Measurements from ENCODE around the gene IL17RD. TPM values are rescaled to one million over a fixed set of nuclear protein-coding genes. Genes with fewer than 3 reads are reported as not detected.
A peak's percentile ranks its signal among the peaks of the same experiment; 100 is the strongest.

Gene IL17RD
- polyA plus RNA-seq, 2 of the 4 experiments (the other 2 are of a cell fraction): 0.89 to 1.4 TPM

DNA sequence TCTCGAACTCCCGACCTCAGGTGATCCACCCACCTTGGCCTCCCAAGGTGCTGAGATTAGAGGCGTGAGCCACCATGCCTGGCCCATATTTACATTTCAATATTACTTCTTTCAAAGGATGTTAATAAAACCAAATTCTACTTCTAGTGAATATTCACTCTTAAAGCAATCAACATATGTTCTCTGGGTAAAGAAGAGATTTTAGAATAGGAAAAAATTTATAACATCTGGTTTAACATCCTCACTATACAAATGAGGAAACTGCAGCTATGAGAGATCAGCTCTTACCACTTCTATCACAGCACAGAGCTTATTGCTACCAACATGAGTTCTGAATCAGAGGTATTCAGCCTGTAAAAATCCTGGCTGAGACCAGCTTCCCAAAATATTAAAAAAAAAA is 48.7 kb downstream of the IL17RD start:
- H3K9me3 ChIP-seq: no peaks in the 10 kb centered on the region
- DNase-seq (ENCODE audit: low read depth in 1 of 2, low spot score in 1 of 2) (no peak), ATAC-seq (no peak), FAIRE-seq (no peak)
- CTCF ChIA-PET: interaction anchor here (1.1 kb wide), 1 partner anchor 16 kb away, joined by 5 read pairs; no protein-coding TSS in a partner anchor
- TF ChIP-seq, protein P1, sequence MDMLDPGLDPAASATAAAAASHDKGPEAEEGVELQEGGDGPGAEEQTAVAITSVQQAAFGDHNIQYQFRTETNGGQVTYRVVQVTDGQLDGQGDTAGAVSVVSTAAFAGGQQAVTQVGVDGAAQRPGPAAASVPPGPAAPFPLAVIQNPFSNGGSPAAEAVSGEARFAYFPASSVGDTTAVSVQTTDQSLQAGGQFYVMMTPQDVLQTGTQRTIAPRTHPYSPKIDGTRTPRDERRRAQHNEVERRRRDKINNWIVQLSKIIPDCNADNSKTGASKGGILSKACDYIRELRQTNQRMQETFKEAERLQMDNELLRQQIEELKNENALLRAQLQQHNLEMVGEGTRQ (IDR thresholded peaks at IDR 0.05): no peak
- TF ChIP-seq HDAC2 (IDR thresholded peaks at IDR 0.05): no peak
- TF ChIP-seq, protein P2, sequence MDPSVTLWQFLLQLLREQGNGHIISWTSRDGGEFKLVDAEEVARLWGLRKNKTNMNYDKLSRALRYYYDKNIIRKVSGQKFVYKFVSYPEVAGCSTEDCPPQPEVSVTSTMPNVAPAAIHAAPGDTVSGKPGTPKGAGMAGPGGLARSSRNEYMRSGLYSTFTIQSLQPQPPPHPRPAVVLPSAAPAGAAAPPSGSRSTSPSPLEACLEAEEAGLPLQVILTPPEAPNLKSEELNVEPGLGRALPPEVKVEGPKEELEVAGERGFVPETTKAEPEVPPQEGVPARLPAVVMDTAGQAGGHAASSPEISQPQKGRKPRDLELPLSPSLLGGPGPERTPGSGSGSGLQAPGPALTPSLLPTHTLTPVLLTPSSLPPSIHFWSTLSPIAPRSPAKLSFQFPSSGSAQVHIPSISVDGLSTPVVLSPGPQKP (IDR thresholded peaks at IDR 0.05; ENCODE audit: low read depth, low read length): no peak
- no peak for TF ChIP-seq RCOR1 (IDR thresholded peaks at IDR 0.05; ENCODE audit: low read depth, low read length)
- TF ChIP-seq FOXS1 (CRISPR knock-in tag; IDR thresholded peaks at IDR 0.05): no peak
- no peak for TF ChIP-seq RFX5 (IDR thresholded peaks at IDR 0.05)
- TF ChIP-seq, protein P3, sequence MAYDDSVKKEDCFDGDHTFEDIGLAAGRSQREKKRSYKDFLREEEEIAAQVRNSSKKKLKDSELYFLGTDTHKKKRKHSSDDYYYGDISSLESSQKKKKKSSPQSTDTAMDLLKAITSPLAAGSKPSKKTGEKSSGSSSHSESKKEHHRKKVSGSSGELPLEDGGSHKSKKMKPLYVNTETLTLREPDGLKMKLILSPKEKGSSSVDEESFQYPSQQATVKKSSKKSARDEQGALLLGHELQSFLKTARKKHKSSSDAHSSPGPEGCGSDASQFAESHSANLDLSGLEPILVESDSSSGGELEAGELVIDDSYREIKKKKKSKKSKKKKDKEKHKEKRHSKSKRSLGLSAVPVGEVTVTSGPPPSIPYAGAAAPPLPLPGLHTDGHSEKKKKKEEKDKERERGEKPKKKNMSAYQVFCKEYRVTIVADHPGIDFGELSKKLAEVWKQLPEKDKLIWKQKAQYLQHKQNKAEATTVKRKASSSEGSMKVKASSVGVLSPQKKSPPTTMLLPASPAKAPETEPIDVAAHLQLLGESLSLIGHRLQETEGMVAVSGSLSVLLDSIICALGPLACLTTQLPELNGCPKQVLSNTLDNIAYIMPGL (CRISPR knock-in tag; IDR thresholded peaks at IDR 0.05; ENCODE audit: borderline replicate concordance): no peak
- TF ChIP-seq, protein P4, sequence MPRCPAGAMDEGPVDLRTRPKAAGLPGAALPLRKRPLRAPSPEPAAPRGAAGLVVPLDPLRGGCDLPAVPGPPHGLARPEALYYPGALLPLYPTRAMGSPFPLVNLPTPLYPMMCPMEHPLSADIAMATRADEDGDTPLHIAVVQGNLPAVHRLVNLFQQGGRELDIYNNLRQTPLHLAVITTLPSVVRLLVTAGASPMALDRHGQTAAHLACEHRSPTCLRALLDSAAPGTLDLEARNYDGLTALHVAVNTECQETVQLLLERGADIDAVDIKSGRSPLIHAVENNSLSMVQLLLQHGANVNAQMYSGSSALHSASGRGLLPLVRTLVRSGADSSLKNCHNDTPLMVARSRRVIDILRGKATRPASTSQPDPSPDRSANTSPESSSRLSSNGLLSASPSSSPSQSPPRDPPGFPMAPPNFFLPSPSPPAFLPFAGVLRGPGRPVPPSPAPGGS (IDR thresholded peaks at IDR 0.05): no peak
- TF ChIP-seq TFCP2L1 (CRISPR knock-in tag; IDR thresholded peaks at IDR 0.05): no peak
- H3K4me1 ChIP-seq: no peaks in the 10 kb centered on the region
- H3K4me3 ChIP-seq: no peak overlapping the region
- H3K4me2 ChIP-seq: no peak overlapping the region
- POLR2A ChIA-PET: no interaction called here
- 96% methylated on average over 3 of the region's 3 CpGs for WGBS (ENCODE audit: missing lambda C conversion rate)
- H3K27ac ChIP-seq: no peak overlapping the region

DNA sequence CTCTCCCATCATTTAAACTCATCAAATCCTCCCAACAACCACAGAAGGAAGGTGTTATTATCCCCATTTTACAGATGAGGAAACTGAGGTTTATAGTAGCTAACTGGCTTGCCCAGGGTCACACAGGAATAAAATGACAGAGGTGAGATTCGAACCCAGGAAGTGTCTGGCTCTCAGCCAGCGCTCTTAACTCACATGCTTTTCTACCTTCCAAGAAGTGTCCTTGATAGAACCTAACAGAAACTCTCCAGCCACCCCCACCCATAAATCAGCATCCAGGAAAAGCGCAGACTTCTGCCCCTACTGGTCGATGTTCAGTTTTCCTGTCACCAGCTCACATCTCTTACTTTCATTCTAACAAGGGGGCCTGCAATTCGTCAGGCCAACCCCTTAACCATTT is 52.9 kb downstream of the IL17RD start:
- no peaks in the 10 kb centered on the region; the same call in 2 of the 3 replicates for H3K4me1 ChIP-seq
- no peak overlapping the region for H3K4me2 ChIP-seq
- ChIA-PET POLR2A (no interaction called here), CTCF (interaction anchor here (1.1 to 3.3 kb wide), 2 partner anchors 8 to 12 kb away, joined by 3 to 27 read pairs; no protein-coding TSS in a partner anchor)
- no peaks in the 10 kb centered on the region for H3K9me3 ChIP-seq
- ATAC-seq (peak in 1 of 2 experiments; percentile 62; a peak in 2 of 6 replicates), DNase-seq (ENCODE audit: low read depth in 1 of 2, low spot score in 1 of 2) (peak; percentile 15 to 23), FAIRE-seq (no peak)
- no peak overlapping the region for H3K27ac ChIP-seq
- TF ChIP-seq NFE2L2 (conservative IDR thresholded peaks at IDR 0.05; ENCODE audit: low read length): no peak
- TF ChIP-seq, protein P2 (IDR thresholded peaks at IDR 0.05; ENCODE audit: low read depth, low read length): no peak
- TF ChIP-seq HOXB5 (CRISPR knock-in tag; IDR thresholded peaks at IDR 0.05): no peak
- TF ChIP-seq ZC3H11A (IDR thresholded peaks at IDR 0.05): no peak
- no peak for TF ChIP-seq RNF2 (IDR thresholded peaks at IDR 0.05; ENCODE audit: borderline replicate concordance, low read depth)
- TF ChIP-seq FOXS1 (CRISPR knock-in tag; IDR thresholded peaks at IDR 0.05): no peak
- no peak for TF ChIP-seq HOXA7 (CRISPR knock-in tag; IDR thresholded peaks at IDR 0.05)
- no peak for TF ChIP-seq KDM5A (IDR thresholded peaks at IDR 0.05)
- TF ChIP-seq, protein P5, sequence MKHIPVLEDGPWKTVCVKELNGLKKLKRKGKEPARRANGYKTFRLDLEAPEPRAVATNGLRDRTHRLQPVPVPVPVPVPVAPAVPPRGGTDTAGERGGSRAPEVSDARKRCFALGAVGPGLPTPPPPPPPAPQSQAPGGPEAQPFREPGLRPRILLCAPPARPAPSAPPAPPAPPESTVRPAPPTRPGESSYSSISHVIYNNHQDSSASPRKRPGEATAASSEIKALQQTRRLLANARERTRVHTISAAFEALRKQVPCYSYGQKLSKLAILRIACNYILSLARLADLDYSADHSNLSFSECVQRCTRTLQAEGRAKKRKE (CRISPR knock-in tag; IDR thresholded peaks at IDR 0.05; ENCODE audit: low read depth): no peak
- TF ChIP-seq, protein P6, sequence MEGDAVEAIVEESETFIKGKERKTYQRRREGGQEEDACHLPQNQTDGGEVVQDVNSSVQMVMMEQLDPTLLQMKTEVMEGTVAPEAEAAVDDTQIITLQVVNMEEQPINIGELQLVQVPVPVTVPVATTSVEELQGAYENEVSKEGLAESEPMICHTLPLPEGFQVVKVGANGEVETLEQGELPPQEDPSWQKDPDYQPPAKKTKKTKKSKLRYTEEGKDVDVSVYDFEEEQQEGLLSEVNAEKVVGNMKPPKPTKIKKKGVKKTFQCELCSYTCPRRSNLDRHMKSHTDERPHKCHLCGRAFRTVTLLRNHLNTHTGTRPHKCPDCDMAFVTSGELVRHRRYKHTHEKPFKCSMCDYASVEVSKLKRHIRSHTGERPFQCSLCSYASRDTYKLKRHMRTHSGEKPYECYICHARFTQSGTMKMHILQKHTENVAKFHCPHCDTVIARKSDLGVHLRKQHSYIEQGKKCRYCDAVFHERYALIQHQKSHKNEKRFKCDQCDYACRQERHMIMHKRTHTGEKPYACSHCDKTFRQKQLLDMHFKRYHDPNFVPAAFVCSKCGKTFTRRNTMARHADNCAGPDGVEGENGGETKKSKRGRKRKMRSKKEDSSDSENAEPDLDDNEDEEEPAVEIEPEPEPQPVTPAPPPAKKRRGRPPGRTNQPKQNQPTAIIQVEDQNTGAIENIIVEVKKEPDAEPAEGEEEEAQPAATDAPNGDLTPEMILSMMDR (IDR thresholded peaks at IDR 0.05): no peak
- no peak for TF ChIP-seq EHF (CRISPR knock-in tag; IDR thresholded peaks at IDR 0.05)
- TF ChIP-seq, protein P1 (IDR thresholded peaks at IDR 0.05): no peak
- no peak for TF ChIP-seq NR3C1 (IDR thresholded peaks at IDR 0.05)
- no peak for TF ChIP-seq SREBF2 (IDR thresholded peaks at IDR 0.05)
- no peak overlapping the region for H3K4me3 ChIP-seq
- WGBS (ENCODE audit: missing lambda C conversion rate): 49% methylated on average over 5 of the region's 5 CpGs
